HG03196 (cell line): ENCODE data around the gene ELFN1.
"Not testable (repeated sequence)": the region's sequence is repeated elsewhere in the genome, so short reads cannot be mapped to it uniquely, and the experiment has no call there.

Source experiments
- ATAC-seq: cut with Tn5 transposase; IDR thresholded peaks from one replicate; pipeline ENCODE4 v1.9.1; 2021; ENCODE audit not compliant: unreplicated experiment

ELFN1 gene

DNA sequence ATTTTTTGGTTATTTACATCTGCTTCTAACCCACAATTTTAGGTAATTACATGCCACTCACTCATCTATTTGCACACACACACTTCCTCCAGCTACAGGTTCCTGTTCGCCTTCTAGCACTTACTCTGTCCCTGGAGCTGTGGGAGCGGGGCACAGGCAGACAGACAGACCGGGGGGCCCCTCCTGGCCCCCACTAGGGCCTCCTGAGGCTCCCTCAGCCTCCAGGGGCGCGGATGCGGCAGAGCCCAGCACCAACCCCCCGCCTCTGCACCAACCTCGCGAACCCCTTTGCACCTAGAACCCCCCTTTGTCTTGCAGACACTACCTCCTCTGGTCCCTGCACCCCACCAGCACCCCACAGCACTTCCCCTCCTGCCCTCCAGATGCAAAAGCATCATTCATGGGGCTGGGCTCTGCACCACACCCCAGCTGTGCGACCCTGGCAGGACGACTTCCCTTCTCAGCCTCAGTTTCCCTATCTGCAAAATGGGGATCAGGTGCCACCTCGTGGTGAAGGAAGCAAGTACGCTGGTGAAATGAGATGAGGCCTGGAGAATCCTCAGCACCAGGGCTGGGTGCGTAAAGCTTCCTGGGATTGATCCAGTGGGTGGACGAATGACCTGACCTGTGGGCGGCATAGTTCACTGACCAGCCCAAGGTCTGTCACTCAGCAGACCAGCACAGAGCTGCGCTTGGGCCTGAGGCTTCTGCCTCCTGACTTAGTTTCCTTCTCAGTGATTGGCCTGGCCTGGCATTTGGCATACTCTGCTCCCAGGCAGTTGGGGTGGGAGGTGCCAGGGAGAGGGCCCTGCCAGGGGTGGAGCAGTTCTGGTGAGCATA, 37.9 kb downstream of the ELFN1 start:
- no peak for ATAC-seq

DNA sequence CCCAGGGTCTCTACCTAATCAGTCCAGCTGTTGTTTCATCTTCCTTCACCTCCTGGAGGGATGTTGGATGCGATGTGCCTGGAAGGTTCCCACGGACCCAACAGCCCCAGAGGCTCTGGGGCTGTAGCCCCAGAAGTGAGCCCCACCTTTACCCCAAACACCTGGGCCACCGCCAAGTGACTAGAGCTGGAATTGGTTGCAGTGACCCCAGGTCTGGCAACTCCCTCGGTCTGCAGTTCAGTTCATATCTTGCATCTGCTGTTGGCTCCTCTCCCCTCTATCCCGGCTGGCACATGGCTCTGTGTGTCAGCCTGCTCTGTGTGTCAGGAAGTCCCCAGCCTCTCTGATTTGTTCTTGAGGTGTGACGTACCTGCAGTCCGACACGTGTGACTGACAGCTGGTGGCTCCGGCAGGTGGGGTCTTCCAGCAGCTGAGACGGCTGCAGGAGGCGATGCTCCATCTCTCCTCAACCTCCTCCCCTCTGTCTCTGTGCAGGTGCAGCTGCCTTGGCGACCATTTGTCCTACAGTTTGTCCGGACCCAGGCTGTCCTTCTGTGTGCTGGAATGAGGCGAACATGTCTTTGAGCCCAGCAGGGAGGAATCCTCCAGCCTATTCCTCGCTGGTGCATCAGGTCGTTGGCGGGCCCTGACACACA, 38.6 kb downstream of the ELFN1 start:
- no peak for ATAC-seq

GRCh38 chr7:1709281-1709680, 39.2 kb downstream of the ELFN1 start:
- no peak for ATAC-seq

- ATAC-seq: no peak
Measured at GRCh38 chr7:1709900-1710299, 39.8 kb downstream of the ELFN1 start.

DNA sequence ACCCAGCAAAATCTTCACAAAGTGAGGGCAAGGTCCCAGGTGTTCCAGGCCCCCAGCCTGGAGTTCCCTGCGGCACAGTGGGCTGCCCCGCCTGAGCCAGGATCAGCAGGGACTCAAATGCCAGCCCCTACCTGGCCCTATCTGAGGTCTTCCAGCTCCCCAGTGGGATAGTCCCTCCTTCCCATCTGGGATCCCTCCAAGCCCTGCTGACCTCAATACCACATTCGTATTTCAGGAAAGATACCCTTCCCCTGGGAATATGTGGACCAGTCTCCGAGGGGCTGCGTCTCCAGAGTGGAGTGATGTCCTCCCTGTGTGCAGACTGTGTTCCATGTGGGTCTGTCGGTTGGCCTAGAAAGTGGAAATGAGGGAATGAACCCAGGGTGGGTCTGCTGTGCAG, 40.9 kb downstream of the ELFN1 start:
- no peak for ATAC-seq

GRCh38 chr7:1712907-1713501, 42.9 kb downstream of the ELFN1 start:
- no peak for ATAC-seq

- ATAC-seq: no peak
Measured at GRCh38 chr7:1713502-1714484, 43.7 kb downstream of the ELFN1 start.

- no peak for ATAC-seq
Measured at GRCh38 chr7:1714583-1715330, 44.7 kb downstream of the ELFN1 start.

GRCh38 chr7:1715331-1715625, 45.2 kb downstream of the ELFN1 start:
- ATAC-seq: no peak

DNA sequence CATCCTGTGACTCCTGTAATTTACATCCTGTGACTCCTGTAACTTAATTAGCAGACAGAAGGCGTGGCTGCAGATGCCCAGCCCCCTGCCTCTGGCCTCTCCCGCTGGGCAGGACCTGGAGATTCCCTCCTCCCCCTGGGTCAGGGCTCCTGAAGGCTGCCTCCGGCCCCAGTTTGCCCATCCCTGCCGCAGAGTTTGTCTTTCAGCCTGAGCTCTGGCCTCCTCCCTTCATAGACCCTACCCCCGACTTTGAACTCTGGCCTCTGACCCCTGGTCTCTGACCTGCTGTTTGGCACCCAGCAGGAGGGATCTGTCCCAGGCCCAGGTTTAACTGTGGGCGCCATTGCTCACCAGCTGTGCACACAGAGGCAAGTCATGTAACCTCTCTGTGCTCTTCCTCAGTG, 45.6 kb downstream of the ELFN1 start:
- ATAC-seq: no peak

DNA sequence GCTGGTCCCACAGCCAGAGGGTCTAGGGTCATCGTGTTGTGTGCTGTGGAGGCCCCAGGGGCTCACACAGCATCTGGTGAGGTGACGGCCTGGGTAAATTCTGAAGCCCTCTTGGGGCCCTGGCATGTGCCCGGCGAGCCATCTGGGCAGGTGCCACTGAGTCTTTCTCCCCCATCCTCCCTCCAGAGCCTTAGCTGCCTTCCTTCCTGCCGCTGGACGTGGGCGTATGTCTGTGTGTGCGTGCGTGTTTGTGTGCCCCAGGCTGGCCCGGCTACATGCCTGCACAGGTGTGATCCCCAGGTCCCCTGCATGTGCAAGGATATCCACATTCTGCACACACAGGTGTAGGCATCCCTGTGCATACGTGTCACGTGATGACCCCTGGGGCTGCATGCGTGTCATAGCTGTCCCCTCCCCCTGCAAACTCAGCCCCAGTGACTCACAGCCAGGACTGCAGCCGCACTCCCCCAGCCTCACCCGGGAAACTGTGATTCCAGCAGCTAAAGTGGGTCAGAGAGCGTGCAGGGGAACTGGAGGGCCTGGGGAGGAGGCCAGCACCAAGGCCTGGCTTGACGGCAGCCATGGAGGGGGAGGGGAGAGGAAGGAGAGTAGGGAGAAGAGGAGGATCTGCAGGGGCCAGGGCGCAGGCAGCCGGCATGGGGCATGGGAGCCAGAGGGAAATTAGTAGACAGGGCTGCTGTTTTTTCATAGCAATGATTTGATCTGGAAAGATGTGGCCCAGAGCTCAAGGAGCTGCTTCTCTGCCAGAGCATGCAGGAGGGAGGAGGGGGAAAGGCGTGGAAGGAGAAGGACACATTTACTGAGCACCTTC, 46.4 kb downstream of the ELFN1 start:
- no peak for ATAC-seq

GRCh38 chr7:1717095-1717483, 47.0 kb downstream of the ELFN1 start:
- ATAC-seq: no peak

DNA sequence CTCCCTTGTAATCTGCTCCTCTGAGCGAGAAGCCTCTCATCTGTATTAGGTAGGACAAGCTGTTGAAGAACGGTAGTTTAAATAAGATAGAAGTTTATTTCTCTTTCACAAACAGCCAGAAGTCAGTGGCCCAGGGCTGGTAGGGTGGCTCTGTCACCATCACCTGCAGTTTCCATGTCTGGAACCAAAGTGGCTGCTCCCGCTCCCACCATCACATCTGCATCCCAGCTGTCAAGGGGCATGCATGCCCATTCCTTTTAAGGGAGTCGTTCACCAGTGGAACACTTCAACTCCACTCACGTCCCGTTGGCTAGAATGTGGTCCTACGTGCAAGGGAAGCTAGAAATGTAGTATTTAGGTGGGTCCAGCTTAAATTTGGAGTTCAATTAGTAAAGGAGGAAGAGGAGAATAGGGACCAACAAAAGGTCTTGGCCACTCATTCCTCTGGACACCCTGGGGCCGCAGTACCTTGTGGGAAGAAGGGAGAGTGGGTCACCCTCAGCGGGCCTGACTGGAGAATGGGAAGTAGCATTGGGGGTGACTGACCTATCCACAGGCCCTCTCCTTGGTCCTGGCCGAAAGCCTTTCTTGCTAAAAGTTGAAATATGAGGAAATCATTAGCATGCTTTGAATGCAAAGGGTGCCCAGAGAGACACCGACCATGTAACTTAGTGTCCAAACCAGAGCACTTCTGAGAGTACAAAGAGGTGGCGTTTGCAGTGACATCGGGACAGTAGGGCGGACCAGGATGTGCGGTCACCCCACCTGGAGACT, 48.0 kb downstream of the ELFN1 start:
- ATAC-seq: no peak

DNA sequence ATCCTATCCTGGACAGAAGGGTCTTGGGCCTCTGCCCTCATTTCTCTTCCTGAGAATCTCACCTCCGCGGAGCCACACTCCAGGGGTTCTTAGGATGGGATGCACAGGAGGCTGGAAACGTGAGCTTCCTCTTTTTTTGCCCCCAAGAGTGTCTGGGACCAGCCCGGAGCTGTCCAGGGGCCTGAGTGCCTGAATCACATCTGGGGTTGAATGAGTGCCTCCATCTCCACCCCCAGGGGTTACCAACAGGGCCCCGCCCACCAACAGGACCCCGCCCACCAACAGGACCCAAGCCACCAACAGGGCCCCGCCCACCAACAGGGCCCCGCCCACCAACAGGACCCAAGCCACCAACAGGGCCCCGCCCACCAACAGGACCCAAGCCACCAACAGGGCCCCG, 48.8 kb downstream of the ELFN1 start:
- ATAC-seq: not testable (repeated sequence)

- ATAC-seq: not testable (repeated sequence)
Measured at GRCh38 chr7:1719256-1719655, 49.2 kb downstream of the ELFN1 start.

- no peak for ATAC-seq
Measured at GRCh38 chr7:1719913-1720312, 49.8 kb downstream of the ELFN1 start.

DNA sequence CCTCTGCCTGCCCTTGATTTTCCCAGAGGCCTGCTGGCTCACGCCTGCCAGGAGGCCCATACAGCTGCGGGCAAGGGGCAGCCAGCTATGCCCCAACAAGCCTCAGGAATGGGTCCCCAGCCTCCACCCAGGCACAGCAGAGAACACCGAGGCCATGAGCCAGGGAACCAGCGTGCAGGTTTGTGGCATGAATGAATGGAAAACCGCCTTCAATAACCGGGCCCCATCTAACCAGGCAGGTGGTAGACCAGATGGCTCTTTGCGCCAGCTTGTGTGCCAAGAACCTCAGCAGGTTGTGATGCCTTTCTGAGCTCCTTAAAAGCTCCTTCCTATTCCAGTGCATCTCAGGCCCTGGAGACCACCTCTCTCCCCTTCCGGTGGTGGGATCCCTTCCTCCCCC, 50.2 kb downstream of the ELFN1 start:
- ATAC-seq: no peak

DNA sequence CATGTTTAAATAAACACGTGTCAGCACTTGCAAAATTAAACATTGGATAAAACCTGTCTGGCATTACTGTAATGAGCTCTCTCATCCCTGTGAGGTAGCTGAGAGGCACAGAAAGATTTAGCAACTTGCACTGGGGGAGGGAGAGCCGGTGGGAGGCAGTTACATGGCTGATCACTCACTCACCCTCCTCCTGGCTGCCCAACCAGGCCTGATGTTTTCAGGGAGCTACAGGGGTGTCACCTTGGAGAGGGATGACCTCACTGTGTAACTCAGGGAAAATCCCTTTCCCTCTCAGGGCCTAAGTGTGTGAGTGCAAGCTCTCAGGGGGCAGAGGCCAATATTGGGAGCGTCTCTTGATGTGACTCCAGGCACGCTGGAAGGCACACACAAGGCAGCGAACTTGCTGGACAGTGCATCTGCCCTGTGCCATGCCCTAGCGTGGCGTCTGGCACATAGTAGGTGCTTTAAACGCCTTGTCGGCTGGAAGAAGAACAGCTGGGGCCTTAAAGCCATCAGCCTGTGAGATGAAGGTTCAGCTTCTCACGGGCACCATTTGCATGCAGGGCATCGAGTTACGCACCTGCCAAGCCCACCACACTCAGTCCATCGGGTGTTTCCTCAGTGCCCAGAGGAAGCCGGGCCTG, 51.1 kb downstream of the ELFN1 start:
- ATAC-seq: no peak
